HepG2 (cell line): ENCODE measurements around the gene PLB1. TPM values are rescaled to one million over a fixed set of nuclear protein-coding genes. Genes with fewer than 3 reads are reported as not detected.

Source experiments
- CBX1 ChIP-seq: IDR thresholded peaks from one replicate; pipeline ENCODE4 v1.6.1; 2016; ENCODE audit warnings: antibody characterized with exemption, low read depth
- CBX5 ChIP-seq: sonication (generic); formaldehyde crosslinking; IDR thresholded peaks from 2 replicates; pipeline ENCODE4 v1.4.0; 2020; ENCODE audit warnings: missing genetic modification reagents, borderline replicate concordance
- CEBPG ChIP-seq: IDR thresholded peaks from 2 replicates; pipeline ENCODE4 v1.6.1; 2016
- MTA1 ChIP-seq: sonication (generic); formaldehyde crosslinking; IDR thresholded peaks from 2 replicates; pipeline ENCODE4 v1.4.0; 2020; ENCODE audit warnings: missing genetic modification reagents, mild to moderate bottlenecking, borderline replicate concordance
- MXI1 ChIP-seq: IDR thresholded peaks from 3 replicates; pipeline ENCODE4 v1.6.1; 2012; ENCODE audit warnings: low read depth, low read length, inconsistent platforms, borderline replicate concordance
- MYNN ChIP-seq: sonication (generic); formaldehyde crosslinking; IDR thresholded peaks from 2 replicates; pipeline ENCODE4 v1.4.0; 2020; ENCODE audit warnings: mild to moderate bottlenecking, low read depth, missing genetic modification reagents
- NFE2L2 ChIP-seq: fragments of 150-350 bp; IDR thresholded peaks from 2 replicates; pipeline ENCODE4 v1.6.1; 2014; ENCODE audit warnings: low read length
- PTBP1 ChIP-seq: fragments of 200-400 bp; formaldehyde crosslinking; IDR thresholded peaks from 2 replicates; pipeline ENCODE4 v1.6.1; 2018; ENCODE audit warnings: low read length, low read depth; ENCODE audit not compliant: poor library complexity, severe bottlenecking
- RAD21 ChIP-seq: fragments of 450-650 bp; formaldehyde crosslinking; IDR thresholded peaks from 2 replicates; pipeline ENCODE4 v1.5.0; 2020; ENCODE audit warnings: mild to moderate bottlenecking
- RFX1 ChIP-seq: fragments of 450-650 bp; IDR thresholded peaks from 2 replicates; pipeline ENCODE4 v1.6.1; 2017
- SMAD9 ChIP-seq: sonication (generic); formaldehyde crosslinking; IDR thresholded peaks from 2 replicates; pipeline ENCODE4 v1.5.1; 2020; ENCODE audit warnings: mild to moderate bottlenecking, missing genetic modification reagents
- TCF7 ChIP-seq: sonication (generic); IDR thresholded peaks from 2 replicates; pipeline ENCODE4 v1.6.1; 2016; ENCODE audit warnings: antibody characterized with exemption, low read depth
- ZBED4 ChIP-seq: sonication (generic); formaldehyde crosslinking; IDR thresholded peaks from 2 replicates; pipeline ENCODE4 v1.4.0; 2020; ENCODE audit warnings: missing genetic modification reagents, borderline replicate concordance
- ZFP1 ChIP-seq: IDR thresholded peaks from 2 replicates; pipeline ENCODE4 v1.6.1; 2016
- ZNF362 ChIP-seq: sonication (generic); formaldehyde crosslinking; IDR thresholded peaks from 2 replicates; pipeline ENCODE4 v1.4.0; 2020; ENCODE audit warnings: missing genetic modification reagents, mild to moderate bottlenecking, borderline replicate concordance
- ZNF382 ChIP-seq: sonication (generic); formaldehyde crosslinking; IDR thresholded peaks from 2 replicates; pipeline ENCODE4 v1.5.0; 2020; ENCODE audit warnings: missing genetic modification reagents, mild to moderate bottlenecking, borderline replicate concordance
- ZNF430 ChIP-seq: sonication (generic); formaldehyde crosslinking; IDR thresholded peaks from 2 replicates; pipeline ENCODE4 v1.9.0; 2021; ENCODE audit warnings: mild to moderate bottlenecking, missing genetic modification reagents
- ZNF432 ChIP-seq: sonication (generic); formaldehyde crosslinking; IDR thresholded peaks from 2 replicates; pipeline ENCODE4 v1.5.0; 2020; ENCODE audit warnings: missing genetic modification reagents, mild to moderate bottlenecking, borderline replicate concordance
- ZNF605 ChIP-seq: sonication (generic); formaldehyde crosslinking; IDR thresholded peaks from 2 replicates; pipeline ENCODE4 v1.8.0; 2022; ENCODE audit warnings: mild to moderate bottlenecking, missing genetic modification reagents
- polyA plus RNA-seq, 8 experiments: library from polyadenylated mRNA; depleted of rRNA in 3 of 8; stranded (reverse) in 7 of 8; unstranded in 1 of 8; fragments of >200 nt; fragmentation: Illumina TruSeq in 4 of 8; extraction: Trizol in 4 of 8; gene quantifications; 2 replicates each; pipeline versions ENCODE4 v1.2.1 to v1.2.3, GENCODE V29; 2011 to 2016; ENCODE audit warnings: low read depth in 4 of 8, missing spikeins in 1 of 8, mixed read lengths in 1 of 8; ENCODE audit not compliant: insufficient read depth in 1 of 8
- total RNA-seq, 5 experiments: library from RNA; depleted of rRNA; stranded (reverse); fragments of >200 nt; fragmentation: Illumina TruSeq; extraction: Trizol; gene quantifications; 2 replicates each; pipeline ENCODE4 v1.2.3, GENCODE V29; 2016; ENCODE audit warnings: low read depth in 1 of 5
- TF ChIP-seq, protein P1 (sequence below): sonication (generic); formaldehyde crosslinking; IDR thresholded peaks from 2 replicates; pipeline ENCODE4 v1.5.1; 2020; ENCODE audit warnings: mild to moderate bottlenecking, missing genetic modification reagents, moderate library complexity

Gene PLB1
- total and polyA plus RNA-seq, 2 of the 13 experiments (the other 11 are each of a cell fraction or from before 2014, with no cell fraction given) = 0.20 to 1.8 TPM

GRCh38 chr2:28594332-28595108 lies 98.7 kb downstream of the PLB1 start (continued):
- TF ChIP-seq SMAD9 = no peak
- no peak for TF ChIP-seq NFE2L2
- TF ChIP-seq, protein P1, sequence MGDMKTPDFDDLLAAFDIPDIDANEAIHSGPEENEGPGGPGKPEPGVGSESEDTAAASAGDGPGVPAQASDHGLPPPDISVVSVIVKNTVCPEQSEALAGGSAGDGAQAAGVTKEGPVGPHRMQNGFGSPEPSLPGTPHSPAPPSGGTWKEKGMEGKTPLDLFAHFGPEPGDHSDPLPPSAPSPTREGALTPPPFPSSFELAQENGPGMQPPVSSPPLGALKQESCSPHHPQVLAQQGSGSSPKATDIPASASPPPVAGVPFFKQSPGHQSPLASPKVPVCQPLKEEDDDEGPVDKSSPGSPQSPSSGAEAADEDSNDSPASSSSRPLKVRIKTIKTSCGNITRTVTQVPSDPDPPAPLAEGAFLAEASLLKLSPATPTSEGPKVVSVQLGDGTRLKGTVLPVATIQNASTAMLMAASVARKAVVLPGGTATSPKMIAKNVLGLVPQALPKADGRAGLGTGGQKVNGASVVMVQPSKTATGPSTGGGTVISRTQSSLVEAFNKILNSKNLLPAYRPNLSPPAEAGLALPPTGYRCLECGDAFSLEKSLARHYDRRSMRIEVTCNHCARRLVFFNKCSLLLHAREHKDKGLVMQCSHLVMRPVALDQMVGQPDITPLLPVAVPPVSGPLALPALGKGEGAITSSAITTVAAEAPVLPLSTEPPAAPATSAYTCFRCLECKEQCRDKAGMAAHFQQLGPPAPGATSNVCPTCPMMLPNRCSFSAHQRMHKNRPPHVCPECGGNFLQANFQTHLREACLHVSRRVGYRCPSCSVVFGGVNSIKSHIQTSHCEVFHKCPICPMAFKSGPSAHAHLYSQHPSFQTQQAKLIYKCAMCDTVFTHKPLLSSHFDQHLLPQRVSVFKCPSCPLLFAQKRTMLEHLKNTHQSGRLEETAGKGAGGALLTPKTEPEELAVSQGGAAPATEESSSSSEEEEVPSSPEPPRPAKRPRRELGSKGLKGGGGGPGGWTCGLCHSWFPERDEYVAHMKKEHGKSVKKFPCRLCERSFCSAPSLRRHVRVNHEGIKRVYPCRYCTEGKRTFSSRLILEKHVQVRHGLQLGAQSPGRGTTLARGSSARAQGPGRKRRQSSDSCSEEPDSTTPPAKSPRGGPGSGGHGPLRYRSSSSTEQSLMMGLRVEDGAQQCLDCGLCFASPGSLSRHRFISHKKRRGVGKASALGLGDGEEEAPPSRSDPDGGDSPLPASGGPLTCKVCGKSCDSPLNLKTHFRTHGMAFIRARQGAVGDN (CRISPR knock-in tag) = peak; percentile 46
- no peak for TF ChIP-seq ZNF362
- TF ChIP-seq ZNF382 (CRISPR knock-in tag) = no peak
- TF ChIP-seq ZFP1 (CRISPR knock-in tag) = no peak
- TF ChIP-seq ZNF430 (CRISPR knock-in tag) = no peak
- no peak for TF ChIP-seq CBX5
- TF ChIP-seq CBX1 = no peak
- no peak for TF ChIP-seq PTBP1
- TF ChIP-seq ZNF432 (CRISPR knock-in tag) = no peak
- peak; percentile 82 for TF ChIP-seq RAD21 (CRISPR knock-in tag)
- no peak for TF ChIP-seq ZBED4 (CRISPR knock-in tag)
- TF ChIP-seq TCF7 = no peak
- TF ChIP-seq MTA1 (CRISPR knock-in tag) = no peak
- no peak for TF ChIP-seq MXI1
- peak; percentile 55; the same call in 1 of the 2 replicates for TF ChIP-seq ZNF605 (CRISPR knock-in tag)
- no peak for TF ChIP-seq MYNN (CRISPR knock-in tag)
- TF ChIP-seq RFX1 = no peak
- TF ChIP-seq CEBPG = 0 out of 2 replicates have a peak, but pooled peaks have one; percentile 3
